Measurements from ENCODE around the gene RAB43.

RAB43 gene

GRCh38 chr3:129060276-129061022 is 61.2 kb downstream of the RAB43 start, which contains the start of gene GP9:
TSS of gene GP9 (plus strand) at chr3:129060779. CDS start at chr3:129061740, 961 bp downstream.
- DNase-seq: no peak

- no peak for DNase-seq
Observed at GRCh38 chr3:129059311-129059958, 62.2 kb downstream of the RAB43 start.

- DNase-seq: peak in 1 of 3 experiments; percentile 55
Observed at GRCh38 chr3:129058441-129059200, 63.0 kb downstream of the RAB43 start.

- DNase-seq: no peak
Observed at GRCh38 chr3:129057249-129057648, 64.4 kb downstream of the RAB43 start.

- DNase-seq: no peak
Observed at GRCh38 chr3:129056451-129057173, 65.0 kb downstream of the RAB43 start.

GRCh38 chr3:129054605-129055104 is 66.9 kb downstream of the RAB43 start:
- DNase-seq: no peak

- DNase-seq: peak in 1 of 3 experiments; percentile 28
Observed at GRCh38 chr3:129052675-129053074, 68.9 kb downstream of the RAB43 start.

- peak in 1 of 3 experiments; percentile 18 for DNase-seq
Observed at GRCh38 chr3:129051871-129052340, 69.7 kb downstream of the RAB43 start.

- no peak for DNase-seq
Observed at GRCh38 chr3:129050556-129051295, 70.9 kb downstream of the RAB43 start.

- DNase-seq: no peak
Observed at GRCh38 chr3:129047553-129047839, 74.1 kb downstream of the RAB43 start.

- DNase-seq: no peak
Observed at GRCh38 chr3:129046732-129047552, 74.7 kb downstream of the RAB43 start.

GRCh38 chr3:129046037-129046731 is 75.4 kb downstream of the RAB43 start:
- no peak for DNase-seq

GRCh38 chr3:129045675-129046036 is 75.9 kb downstream of the RAB43 start:
- DNase-seq: no peak

GRCh38 chr3:129040579-129041300 is 80.9 kb downstream of the RAB43 start:
- DNase-seq: no peak

- no peak for DNase-seq
Observed at GRCh38 chr3:129040039-129040336, 81.6 kb downstream of the RAB43 start.

- peak; percentile 79 to 97 (median 93) for DNase-seq
Observed at GRCh38 chr3:129039271-129040038, 82.1 kb downstream of the RAB43 start.

- DNase-seq: no peak
Observed at GRCh38 chr3:129038121-129038855, 83.3 kb downstream of the RAB43 start.
